WERI-Rb-1 (cell line): ENCODE data around the gene CHP1.
"Not testable (repeated sequence)": the region's sequence is repeated elsewhere in the genome, so short reads cannot be mapped to it uniquely, and the experiment has no call there.

Experiments
- DNase-seq: peaks from one replicate; pipeline ENCODE4 v3.0.0-alpha.2; 2020
- H3K27ac ChIP-seq: fragments of 250-450 bp; sonication (Bioruptor Pico); 2 replicates; pipeline ENCODE4 v1.5.1; 2020; ENCODE audit warnings: mild to moderate bottlenecking, moderate library complexity
- H3K27me3 ChIP-seq: fragments of 250-450 bp; sonication (Bioruptor Pico); 2 replicates; pipeline ENCODE4 v1.5.1; 2021; ENCODE audit warnings: mild to moderate bottlenecking, low read depth, moderate library complexity; ENCODE audit not compliant: insufficient read depth, severe bottlenecking
- H3K36me3 ChIP-seq: fragments of 250-450 bp; sonication (Bioruptor Pico); 2 replicates; pipeline ENCODE4 v1.5.1; 2020; ENCODE audit warnings: mild to moderate bottlenecking, moderate library complexity
- H3K4me3 ChIP-seq: 2 replicates; pipeline ENCODE4 v1.5.1; 2011; ENCODE audit warnings: low read depth, mild to moderate bottlenecking, control low read depth, low read length
- H3K9me3 ChIP-seq: fragments of 250-450 bp; sonication (Bioruptor Pico); 2 replicates; pipeline ENCODE4 v1.5.1; 2021; ENCODE audit warnings: mild to moderate bottlenecking, moderate library complexity; ENCODE audit not compliant: severe bottlenecking
- CTCF ChIP-seq: IDR thresholded peaks from 2 replicates; pipeline ENCODE4 v1.5.1; 2011; ENCODE audit warnings: low read depth, mild to moderate bottlenecking, control low read depth, inconsistent platforms, low read length

Gene CHP1

GRCh38 chr15:41219381-41219780 is 11.7 kb upstream of the CHP1 start:
- Histone ChIP-seq H3K9me3 (no peaks in the 10 kb centered on the region), H3K27me3 (no peaks in the 10 kb centered on the region), H3K27ac (no peak overlapping the region), H3K36me3 (no peaks in the 10 kb centered on the region), H3K4me3 (no peak overlapping the region)
- no peak for TF ChIP-seq CTCF
- DNase-seq: no peak

- Histone ChIP-seq H3K9me3 (peaks cover 3% of the 10 kb centered on the region), H3K36me3 (no peaks in the 10 kb centered on the region), H3K4me3 (peak overlapping the region; percentile 1; the same call in 1 of the 2 replicates), H3K27ac (peak overlapping the region; percentile 84), H3K27me3 (no peaks in the 10 kb centered on the region)
- DNase-seq: no peak
- no peak for TF ChIP-seq CTCF
Observed at GRCh38 chr15:41230345-41230649, 771 bp upstream of the CHP1 start.

- no peak for DNase-seq
- H3K4me3 ChIP-seq: peak overlapping the region; percentile 95
- peaks cover 3% of the 10 kb centered on the region for H3K9me3 ChIP-seq
- H3K36me3 ChIP-seq: no peaks in the 10 kb centered on the region
- TF ChIP-seq CTCF: no peak
- no peaks in the 10 kb centered on the region for H3K27me3 ChIP-seq
- peak overlapping the region; percentile 84 for H3K27ac ChIP-seq
Observed at GRCh38 chr15:41231422-41232226, 556 bp downstream of the CHP1 start.

- no peak overlapping the region for H3K27ac ChIP-seq
- peaks cover 3% of the 10 kb centered on the region for H3K9me3 ChIP-seq
- no peaks in the 10 kb centered on the region for H3K27me3 ChIP-seq
- no peak for DNase-seq
- TF ChIP-seq CTCF: no peak
- H3K36me3 ChIP-seq: no peaks in the 10 kb centered on the region
- no peak overlapping the region for H3K4me3 ChIP-seq
Observed at GRCh38 chr15:41233367-41233771, 2.3 kb downstream of the CHP1 start.

GRCh38 chr15:41235228-41235627 is 4.2 kb downstream of the CHP1 start:
- DNase-seq, H3K27me3 ChIP-seq, H3K36me3 ChIP-seq, H3K4me3 ChIP-seq, H3K9me3 ChIP-seq, H3K27ac ChIP-seq: not testable (repeated sequence)

- TF ChIP-seq CTCF: no peak
- no peak overlapping the region for H3K27ac ChIP-seq
- peaks cover under 1% of the 10 kb centered on the region; the same call in 1 of the 2 replicates for H3K36me3 ChIP-seq
- no peaks in the 10 kb centered on the region for H3K27me3 ChIP-seq
- DNase-seq: no peak
- H3K9me3 ChIP-seq: no peaks in the 10 kb centered on the region
- H3K4me3 ChIP-seq: no peak overlapping the region
Observed at GRCh38 chr15:41235929-41236328, 4.9 kb downstream of the CHP1 start.
